Activated naive CD8-positive, alpha-beta T cell treated with anti-CD3 and anti-CD28 coated beads, Interleukin-2, amount 10 ng/mL, durations not matched to agents 7 days and 5 days (primary cell): ENCODE data around the gene SLC25A17. TPM values are rescaled to one million over a fixed set of nuclear protein-coding genes. Genes with fewer than 3 reads are reported as not detected.
"Not testable (repeated sequence)": the region's sequence is repeated elsewhere in the genome, so short reads cannot be mapped to it uniquely, and the experiment has no call there.

Experiments used
- ATAC-seq: fragments of 150-1000 bp; cut with Tn5 transposase; one replicate; pipeline ENCODE4 v1.10.0; 2021; ENCODE audit warnings: low read depth, moderate library complexity
- POLR2A ChIA-PET: fragments of 350-600 bp; sonication (Branson Sonifier 250); formaldehyde crosslinking; loops from one replicate; lab custom pipeline; 2021; ENCODE audit warnings: antibody characterized with exemption; lab: Charles Lee
- DNase-seq: peaks from one replicate; pipeline ENCODE4 v3.0.0; 2021
- H3K27ac Mint-ChIP-seq: one replicate; pipeline ENCODE4 v1.8.0; 2022; ENCODE audit warnings: mild to moderate bottlenecking, mixed read lengths
- H3K27me3 Mint-ChIP-seq: one replicate; pipeline ENCODE4 v1.8.0; 2022; ENCODE audit warnings: mild to moderate bottlenecking, moderate library complexity, mixed read lengths
- H3K36me3 Mint-ChIP-seq: one replicate; pipeline ENCODE4 v1.8.0; 2021; ENCODE audit warnings: mild to moderate bottlenecking, mixed read lengths
- H3K4me1 Mint-ChIP-seq: one replicate; pipeline ENCODE4 v1.8.0; 2021; ENCODE audit warnings: mixed read lengths
- H3K4me3 Mint-ChIP-seq: one replicate; pipeline ENCODE4 v1.8.0; 2022; ENCODE audit warnings: mild to moderate bottlenecking, moderate library complexity, mixed read lengths
- H3K9me3 Mint-ChIP-seq: one replicate; pipeline ENCODE4 v1.8.0; 2021; ENCODE audit warnings: mixed read lengths
- microRNA-seq: library from miRNA; unstranded; fragments of <30 nt; microRNA quantifications from one replicate; pipeline ENCODE4 v1.2.0, GENCODE V29; 2022
- total RNA-seq, 2 experiments: library from RNA; stranded (reverse); gene quantifications; one replicate each; pipeline ENCODE4 v1.2.3, GENCODE V29; 2021

The SLC25A17 gene
- total RNA-seq, 2 experiments from 2014 or later: 17.8 to 20.6 TPM

DNA sequence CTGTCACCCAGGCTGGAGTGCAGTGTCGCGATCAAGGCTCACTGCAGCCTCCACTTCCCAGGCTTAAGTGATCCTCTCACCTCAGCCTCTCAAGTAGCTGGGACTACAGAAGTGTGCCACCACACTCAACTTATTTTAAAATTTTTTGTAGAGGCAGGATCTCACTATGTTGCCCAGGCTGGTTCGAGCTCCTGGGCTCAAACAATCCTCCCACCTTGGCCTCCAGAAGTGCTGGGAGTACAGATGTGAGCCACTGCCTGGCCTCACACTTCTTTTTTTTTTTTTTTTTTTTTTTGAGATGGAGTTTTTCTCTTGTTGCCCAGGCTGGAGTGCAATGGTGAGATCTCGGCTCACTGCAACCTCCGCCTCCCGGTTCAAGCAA lies 99.0 kb downstream of the SLC25A17 start:
- not testable (repeated sequence) for H3K36me3 Mint-ChIP-seq, ATAC-seq, H3K9me3 Mint-ChIP-seq, H3K4me3 Mint-ChIP-seq, DNase-seq, H3K27ac Mint-ChIP-seq, H3K27me3 Mint-ChIP-seq
- POLR2A ChIA-PET: interaction anchor here (0.7 kb wide), 1 partner anchor 284 kb away, joined by 5 read pairs; no protein-coding TSS in a partner anchor
- H3K4me1 Mint-ChIP-seq: peaks cover 21% of the 10 kb centered on the region

Small RNAs within 50 kb of the gene (microRNA-seq; reads per million reads assigned to microRNA genes)
- 4.2 reads per million for gene MIR4766

Other genes starting within 250 kb of the SLC25A17 start
- gene MRTFA, start 182.6 kb downstream of the SLC25A17 start, total RNA-seq: 10 to 100 TPM; 72.5 to 76.3 TPM
- not detected for gene MCHR1, start 139.9 kb downstream of the SLC25A17 start, total RNA-seq
- gene ST13, start 37.3 kb upstream of the SLC25A17 start, total RNA-seq: 100 to 1,000 TPM; 131 to 138 TPM
- 10 to 100 TPM; 14.7 to 15.1 TPM for gene XPNPEP3, start 37.8 kb upstream of the SLC25A17 start, total RNA-seq
- gene DNAJB7, start 42.8 kb upstream of the SLC25A17 start, total RNA-seq: not detected
- gene RBX1, start 132.0 kb upstream of the SLC25A17 start, total RNA-seq: 10 to 100 TPM; 68.6 to 73.6 TPM